ENCODE results near the gene EEF1AKMT1. TPM values are rescaled to one million over a fixed set of nuclear protein-coding genes. Genes with fewer than 3 reads are reported as not detected.

Gene EEF1AKMT1
- total RNA-seq, 1 experiment from 2014 or later: 9.2 TPM

- Histone ChIP-seq H3K4me1 (ENCODE audit: insufficient read depth, low read length, poor library complexity, severe bottlenecking) (peaks cover 20% of the 10 kb centered on the region), H3K4me3 (ENCODE audit: low read depth, low read length, poor library complexity, severe bottlenecking) (no peak overlapping the region), H3K36me3 (ENCODE audit: insufficient read depth, low read length, poor library complexity, severe bottlenecking) (no peaks in the 10 kb centered on the region), H3K27ac (ENCODE audit: low read depth, low read length, poor library complexity, severe bottlenecking) (no peak overlapping the region), H3K27me3 (replicated peaks; ENCODE audit: insufficient read depth, low read depth, low read length, poor library complexity) (no peaks in the 10 kb centered on the region), H3K9me3 (ENCODE audit: low read depth, low read length, poor library complexity, severe bottlenecking) (no peaks in the 10 kb centered on the region)
- POLR2A ChIA-PET (ENCODE audit: low non-redundant PET): no interaction called here
- BruUV-seq (replicated peaks): no TSS peak
- DNase-seq (ENCODE audit: low spot score): no peak
- CTCF ChIA-PET: interaction anchor here (0.6 kb wide), 1 partner anchor 9 kb away, joined by 4 read pairs; no protein-coding TSS in a partner anchor
- no peak for TF ChIP-seq CTCF (conservative IDR thresholded peaks at IDR 0.05; ENCODE audit: low read depth, low read length)
- TF ChIP-seq EZH2 (IDR thresholded peaks at IDR 0.05; ENCODE audit: borderline replicate concordance, low read depth, low read length, poor library complexity, severe bottlenecking): no peak
- intact Hi-C loops (cut with micrococcal nuclease; ENCODE audit: unreplicated experiment): no loop called here
Observed at GRCh38 chr13:20716951-20717350, 56.8 kb downstream of the EEF1AKMT1 start.

GRCh38 chr13:20715330-20715712, 58.4 kb downstream of the EEF1AKMT1 start:
- H3K27ac ChIP-seq (ENCODE audit: low read depth, low read length, poor library complexity, severe bottlenecking): no peak overlapping the region
- POLR2A ChIA-PET (ENCODE audit: low non-redundant PET): no interaction called here
- H3K9me3 ChIP-seq (ENCODE audit: low read depth, low read length, poor library complexity, severe bottlenecking): no peaks in the 10 kb centered on the region
- TF ChIP-seq CTCF (conservative IDR thresholded peaks at IDR 0.05; ENCODE audit: low read depth, low read length) (no peak), EZH2 (IDR thresholded peaks at IDR 0.05; ENCODE audit: borderline replicate concordance, low read depth, low read length, poor library complexity, severe bottlenecking) (no peak)
- BruUV-seq (replicated peaks): no TSS peak
- CTCF ChIA-PET: interaction anchor here (0.6 kb wide), 1 partner anchor 218 kb away, joined by 5 read pairs; no protein-coding TSS in a partner anchor
- no peaks in the 10 kb centered on the region for H3K36me3 ChIP-seq (ENCODE audit: insufficient read depth, low read length, poor library complexity, severe bottlenecking)
- intact Hi-C loops (cut with micrococcal nuclease; ENCODE audit: unreplicated experiment): no loop called here
- H3K4me1 ChIP-seq (ENCODE audit: insufficient read depth, low read length, poor library complexity, severe bottlenecking): peaks cover 15% of the 10 kb centered on the region
- no peak overlapping the region for H3K4me3 ChIP-seq (ENCODE audit: low read depth, low read length, poor library complexity, severe bottlenecking)
- H3K27me3 ChIP-seq (replicated peaks; ENCODE audit: insufficient read depth, low read depth, low read length, poor library complexity): no peaks in the 10 kb centered on the region
- DNase-seq (ENCODE audit: low spot score): no peak

- peaks cover 15% of the 10 kb centered on the region for H3K4me1 ChIP-seq (ENCODE audit: insufficient read depth, low read length, poor library complexity, severe bottlenecking)
- no peak overlapping the region for H3K27ac ChIP-seq (ENCODE audit: low read depth, low read length, poor library complexity, severe bottlenecking)
- ChIA-PET CTCF (no interaction called here), POLR2A (ENCODE audit: low non-redundant PET) (no interaction called here)
- TF ChIP-seq EZH2 (IDR thresholded peaks at IDR 0.05; ENCODE audit: borderline replicate concordance, low read depth, low read length, poor library complexity, severe bottlenecking) (no peak), CTCF (conservative IDR thresholded peaks at IDR 0.05; ENCODE audit: low read depth, low read length) (no peak)
- no peaks in the 10 kb centered on the region for H3K9me3 ChIP-seq (ENCODE audit: low read depth, low read length, poor library complexity, severe bottlenecking)
- H3K36me3 ChIP-seq (ENCODE audit: insufficient read depth, low read length, poor library complexity, severe bottlenecking): no peaks in the 10 kb centered on the region
- no peaks in the 10 kb centered on the region for H3K27me3 ChIP-seq (replicated peaks; ENCODE audit: insufficient read depth, low read depth, low read length, poor library complexity)
- no peak overlapping the region for H3K4me3 ChIP-seq (ENCODE audit: low read depth, low read length, poor library complexity, severe bottlenecking)
- intact Hi-C loops (cut with micrococcal nuclease; ENCODE audit: unreplicated experiment): loop anchor here (5.0 kb wide), 1 partner anchor 763 kb away; no protein-coding TSS in a partner anchor
- no peak for DNase-seq (ENCODE audit: low spot score)
- BruUV-seq (replicated peaks): no TSS peak
Observed at GRCh38 chr13:20714563-20715329, 59.0 kb downstream of the EEF1AKMT1 start.

Data from A673 (cell line).